Neural crest cell (in vitro differentiated cells): ENCODE results near the gene ZNF780A. TPM values are rescaled to one million over a fixed set of nuclear protein-coding genes. Genes with fewer than 3 reads are reported as not detected.
A peak's percentile ranks its signal among the peaks of the same experiment; 100 is the strongest.

ENCODE experiments used
- DNase-seq: peaks from one replicate; pipeline ENCODE4 v3.0.0; 2021; ENCODE audit warnings: low read depth, mixed read lengths, low spot score
- H3K27ac Mint-ChIP-seq: one replicate; pipeline ENCODE4 v1.8.0; 2021; ENCODE audit warnings: mild to moderate bottlenecking, mixed read lengths; ENCODE audit not compliant: unreplicated experiment
- H3K27me3 Mint-ChIP-seq: 2 replicates; pipeline ENCODE4 v1.8.0; 2021; ENCODE audit warnings: low read depth, mild to moderate bottlenecking, mixed read lengths
- H3K36me3 Mint-ChIP-seq: 2 replicates; pipeline ENCODE4 v1.8.0; 2021; ENCODE audit warnings: low read depth, mild to moderate bottlenecking, mixed read lengths
- H3K4me1 Mint-ChIP-seq: 2 replicates; pipeline ENCODE4 v1.8.0; 2021; ENCODE audit warnings: mixed read lengths
- H3K4me3 Mint-ChIP-seq: one replicate; pipeline ENCODE4 v1.8.0; 2021; ENCODE audit warnings: mild to moderate bottlenecking, mixed read lengths
- H3K9me3 Mint-ChIP-seq: 2 replicates; pipeline ENCODE4 v1.8.0; 2021; ENCODE audit warnings: mixed read lengths
- long read RNA-seq: library from polyadenylated mRNA; unstranded; transcript quantifications from one replicate; pipeline ENCODE4 v2.0.0, GENCODE V29; 2020
- total RNA-seq: library from RNA; stranded (reverse); gene quantifications from 2 replicates; pipeline ENCODE4 v1.2.1, GENCODE V29; 2021
- TF ChIP-seq, protein P1 (sequence below): fragments of 200-600 bp; sonication (generic); conservative IDR thresholded peaks from 2 replicates; pipeline ENCODE4 v1.5.0; 2021; ENCODE audit warnings: antibody characterized with exemption, mild to moderate bottlenecking

Gene ZNF780A
- 18.5 and 24.3 TPM in 2 replicates for total RNA-seq
- long read RNA-seq, partial matches to known transcripts, result 0 of 14 reads
- long read RNA-seq, other reads (novel, unspliced or antisense), result 4 of 14 reads

DNA sequence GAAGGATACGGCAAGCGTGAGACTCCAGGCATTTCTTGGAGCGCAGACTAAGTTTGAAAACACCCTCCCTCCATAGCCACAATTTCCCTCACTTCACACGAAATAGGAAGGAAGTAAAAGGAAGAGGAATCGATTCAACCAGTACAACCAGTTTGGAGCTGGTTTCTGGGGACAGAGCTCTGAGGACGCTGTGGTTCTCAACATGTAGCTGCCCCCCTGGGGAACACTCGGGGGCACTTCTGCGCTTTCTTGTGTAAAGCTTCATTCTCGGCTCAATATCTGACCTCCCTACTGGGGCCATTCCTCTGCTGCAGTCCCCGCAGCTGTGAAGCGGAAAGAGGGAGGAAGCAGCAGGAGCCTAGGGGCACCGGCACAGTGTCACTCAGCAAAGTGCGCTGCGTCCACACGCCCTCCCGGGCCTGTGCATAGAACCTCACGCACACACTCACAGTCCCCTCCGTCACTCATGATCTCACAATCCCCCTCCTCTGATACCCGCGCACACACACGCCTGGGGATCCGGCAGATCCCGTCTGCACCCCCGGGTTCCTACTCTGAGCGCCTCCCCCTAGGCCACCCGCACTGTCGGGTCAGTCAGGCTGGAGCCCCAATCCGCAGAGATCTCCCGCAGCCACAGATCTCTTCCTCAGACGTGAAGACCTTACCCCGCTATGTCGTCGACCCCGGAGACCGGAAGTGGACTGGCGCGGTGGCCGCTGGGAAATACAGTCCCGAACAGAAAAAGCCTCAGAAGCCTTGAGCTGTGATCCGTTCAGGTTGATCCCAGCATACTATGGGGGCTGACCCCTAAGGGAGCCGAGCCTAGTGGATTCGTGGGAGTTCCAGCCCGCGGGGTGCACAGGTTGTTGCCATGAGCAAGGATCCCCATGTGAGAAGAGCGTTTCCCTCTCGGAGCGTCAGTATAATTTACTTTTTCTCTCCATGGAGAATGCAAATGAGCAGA is at the start of gene ZNF780A:
TSS of gene ZNF780A (minus strand) at position 703 of the 964 bp plus-strand sequence. CDS start 6,190 bp downstream, outside the sequence.
- H3K36me3 Mint-ChIP-seq, result peaks cover 19% of the 10 kb centered on the region
- peak within 1 kb of the TSS; percentile 100 for H3K27ac Mint-ChIP-seq
- peaks cover 32% of the 10 kb centered on the region for H3K4me1 Mint-ChIP-seq
- H3K27me3 Mint-ChIP-seq, result peaks cover 20% of the 10 kb centered on the region
- peaks cover 13% of the 10 kb centered on the region for H3K9me3 Mint-ChIP-seq
- peak within 1 kb of the TSS; percentile 99 for H3K4me3 Mint-ChIP-seq
- TF ChIP-seq, protein P1, sequence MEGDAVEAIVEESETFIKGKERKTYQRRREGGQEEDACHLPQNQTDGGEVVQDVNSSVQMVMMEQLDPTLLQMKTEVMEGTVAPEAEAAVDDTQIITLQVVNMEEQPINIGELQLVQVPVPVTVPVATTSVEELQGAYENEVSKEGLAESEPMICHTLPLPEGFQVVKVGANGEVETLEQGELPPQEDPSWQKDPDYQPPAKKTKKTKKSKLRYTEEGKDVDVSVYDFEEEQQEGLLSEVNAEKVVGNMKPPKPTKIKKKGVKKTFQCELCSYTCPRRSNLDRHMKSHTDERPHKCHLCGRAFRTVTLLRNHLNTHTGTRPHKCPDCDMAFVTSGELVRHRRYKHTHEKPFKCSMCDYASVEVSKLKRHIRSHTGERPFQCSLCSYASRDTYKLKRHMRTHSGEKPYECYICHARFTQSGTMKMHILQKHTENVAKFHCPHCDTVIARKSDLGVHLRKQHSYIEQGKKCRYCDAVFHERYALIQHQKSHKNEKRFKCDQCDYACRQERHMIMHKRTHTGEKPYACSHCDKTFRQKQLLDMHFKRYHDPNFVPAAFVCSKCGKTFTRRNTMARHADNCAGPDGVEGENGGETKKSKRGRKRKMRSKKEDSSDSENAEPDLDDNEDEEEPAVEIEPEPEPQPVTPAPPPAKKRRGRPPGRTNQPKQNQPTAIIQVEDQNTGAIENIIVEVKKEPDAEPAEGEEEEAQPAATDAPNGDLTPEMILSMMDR, result no peak
- peak; percentile 64 for DNase-seq

DNA sequence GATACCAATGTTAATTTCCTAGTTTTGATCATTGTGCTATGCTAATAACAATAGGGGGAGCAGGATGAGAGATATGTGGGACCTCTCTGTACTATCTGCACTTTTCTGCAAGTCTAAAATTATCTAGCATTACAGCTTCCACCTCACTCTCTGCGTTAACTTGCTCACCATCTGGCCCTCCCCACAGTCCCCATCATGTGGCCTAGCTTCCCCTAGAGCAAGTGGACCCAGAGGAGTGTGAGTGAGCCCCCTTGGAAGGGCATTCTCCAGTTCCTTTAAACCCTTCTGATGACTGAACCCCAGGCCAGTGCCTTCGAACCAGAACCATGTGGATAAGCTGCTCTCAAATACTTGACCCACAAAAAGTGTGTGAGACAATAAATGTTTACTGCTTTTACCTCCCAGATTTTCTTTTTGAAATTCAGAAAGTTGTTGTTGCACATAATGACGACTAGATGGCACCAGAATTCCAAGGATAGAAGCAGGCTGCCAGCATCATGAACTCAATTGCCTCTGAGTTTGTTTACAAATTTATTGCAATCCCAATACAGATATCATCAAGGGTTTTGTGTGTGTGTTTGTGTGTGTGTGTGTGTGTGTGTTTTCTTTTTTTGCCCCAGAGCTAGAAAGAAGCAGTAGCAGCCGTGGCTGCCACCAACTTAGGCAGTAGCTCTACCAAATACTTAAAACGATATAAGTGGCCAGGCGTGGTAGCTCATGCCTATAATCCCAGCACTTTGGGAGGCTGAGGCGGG is 49.0 kb upstream of the ZNF780A start:
- Mint-ChIP-seq H3K4me1 (no peaks in the 10 kb centered on the region), H3K4me3 (no peak overlapping the region), H3K9me3 (no peaks in the 10 kb centered on the region), H3K36me3 (no peaks in the 10 kb centered on the region), H3K27me3 (peaks cover 64% of the 10 kb centered on the region), H3K27ac (no peak overlapping the region)
- no peak for DNase-seq
- TF ChIP-seq, protein P1, result peak; percentile 81

- no peak for DNase-seq
- H3K27ac Mint-ChIP-seq, result no peak overlapping the region
- H3K4me1 Mint-ChIP-seq, result no peaks in the 10 kb centered on the region
- H3K27me3 Mint-ChIP-seq, result peaks cover 72% of the 10 kb centered on the region
- no peak overlapping the region for H3K4me3 Mint-ChIP-seq
- no peaks in the 10 kb centered on the region for H3K36me3 Mint-ChIP-seq
- TF ChIP-seq, protein P1, result no peak
- no peaks in the 10 kb centered on the region for H3K9me3 Mint-ChIP-seq
Observed at GRCh38 chr19:40136818-40137217, 46.1 kb upstream of the ZNF780A start.

DNA sequence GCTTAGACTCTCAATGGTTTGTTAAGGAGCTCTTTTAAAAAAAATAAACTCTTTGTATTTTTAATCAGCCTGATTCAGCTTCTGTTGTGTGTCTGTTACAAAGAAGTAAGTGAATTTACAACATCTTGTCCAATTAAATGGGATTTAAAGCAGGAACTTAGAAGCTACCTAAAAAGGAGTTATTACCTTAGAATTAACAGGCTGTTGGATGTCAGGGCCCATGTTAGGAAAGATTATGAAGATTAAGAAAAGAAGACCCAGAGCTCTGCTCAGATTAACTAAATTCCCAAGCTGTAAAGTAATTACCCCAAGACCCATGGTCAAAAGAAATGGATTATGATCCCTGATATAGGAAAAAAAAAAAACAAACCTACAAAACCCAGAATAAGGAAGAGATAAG is 44.1 kb upstream of the ZNF780A start:
- Mint-ChIP-seq H3K36me3 (no peaks in the 10 kb centered on the region), H3K4me1 (no peaks in the 10 kb centered on the region), H3K4me3 (no peak overlapping the region), H3K9me3 (no peaks in the 10 kb centered on the region), H3K27ac (no peak overlapping the region), H3K27me3 (peaks cover 79% of the 10 kb centered on the region)
- no peak for DNase-seq
- TF ChIP-seq, protein P1, result no peak

DNA sequence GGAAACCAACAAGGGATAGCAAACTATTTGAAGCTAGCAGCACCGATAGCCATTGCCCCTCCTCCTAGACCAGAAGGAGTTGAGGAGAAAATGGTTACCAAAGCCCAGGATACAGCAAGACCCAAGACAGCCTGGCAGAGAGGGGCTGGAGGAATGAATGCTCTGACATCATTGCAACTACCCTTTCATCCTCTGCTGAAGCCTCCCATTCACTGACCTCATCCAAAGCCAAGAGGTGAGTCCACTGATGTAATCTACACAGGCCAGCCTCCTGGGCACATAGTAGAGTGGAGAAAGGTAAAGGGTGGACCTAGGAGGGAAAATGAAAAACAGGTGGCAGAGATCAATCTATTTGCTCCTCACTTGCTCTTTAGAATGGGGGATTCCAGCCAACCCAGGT is 42.7 kb upstream of the ZNF780A start:
- H3K4me1 Mint-ChIP-seq, result no peaks in the 10 kb centered on the region
- no peak overlapping the region for H3K27ac Mint-ChIP-seq
- TF ChIP-seq, protein P1, result no peak
- no peak for DNase-seq
- no peak overlapping the region for H3K4me3 Mint-ChIP-seq
- peaks cover 3% of the 10 kb centered on the region for H3K9me3 Mint-ChIP-seq
- no peaks in the 10 kb centered on the region for H3K36me3 Mint-ChIP-seq
- peaks cover 86% of the 10 kb centered on the region for H3K27me3 Mint-ChIP-seq
